ENCODE results near the gene ORAI3. TPM values are rescaled to one million over a fixed set of nuclear protein-coding genes. Genes with fewer than 3 reads are reported as not detected.

Gene ORAI3
- total and polyA plus RNA-seq, 2 donors (not counting 1 experiment from before 2014, with no cell fraction given): 41.1 to 74.1 TPM

DNA sequence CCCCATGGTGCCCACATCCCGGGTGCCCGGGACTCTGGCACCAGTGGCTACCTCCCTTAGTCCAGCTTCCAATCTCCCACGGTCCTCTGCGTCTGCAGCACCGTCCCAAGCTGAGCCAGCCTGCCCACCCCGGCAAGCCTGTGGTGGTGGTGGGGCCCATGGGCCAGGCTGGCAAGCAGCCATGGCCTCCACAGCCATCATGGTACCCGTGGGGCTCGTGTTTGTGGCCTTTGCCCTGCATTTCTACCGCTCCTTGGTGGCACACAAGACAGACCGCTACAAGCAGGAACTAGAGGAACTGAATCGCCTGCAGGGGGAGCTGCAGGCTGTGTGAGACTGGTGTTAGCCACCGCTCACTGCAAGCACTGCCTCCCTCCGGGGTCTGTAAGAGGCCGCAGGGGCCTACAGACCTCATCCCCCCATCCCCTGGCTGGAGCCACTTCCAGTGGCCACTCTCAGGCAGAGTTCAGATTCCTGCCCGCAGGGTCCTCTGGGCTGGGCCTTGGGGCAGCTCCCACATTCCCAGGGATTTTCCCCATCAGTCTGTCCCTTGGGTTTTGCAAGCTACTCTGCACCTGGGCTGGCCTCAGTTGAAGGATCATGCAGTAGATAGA is 4.8 kb downstream of the ORAI3 start:
- DNase-seq (ENCODE audit: low read depth in 2 of 2): peak; percentile 67
- Histone ChIP-seq H3K9me3 (ENCODE audit: control insufficient read depth, insufficient read depth, low read depth, low read length) (no peaks in the 10 kb centered on the region), H3K4me1 (ENCODE audit: control insufficient read depth, extremely low read depth, insufficient read depth, low read length) (peaks cover 21% of the 10 kb centered on the region), H3K27me3 (ENCODE audit: control insufficient read depth, insufficient read depth, low read length) (no peaks in the 10 kb centered on the region), H3K9ac (ENCODE audit: insufficient read depth, low read length) (no peak overlapping the region), H3K4me3 (replicated peaks in 1 of 4; ENCODE audit: control extremely low read depth in 1 of 4, insufficient read depth in 1 of 4, low read depth in 3 of 4, low read length in 4 of 4) (no peak overlapping the region), H3K27ac (ENCODE audit: insufficient read depth, low read length) (no peak overlapping the region), H2AFZ (ENCODE audit: low read length) (no peak overlapping the region), H3K4me2 (ENCODE audit: extremely low read depth, insufficient read depth, low read length) (no peak overlapping the region), H3K79me2 (ENCODE audit: control insufficient read depth, insufficient read depth, low read length) (peaks cover 11% of the 10 kb centered on the region), H4K20me1 (ENCODE audit: control insufficient read depth, extremely low read depth, insufficient read depth, low read length) (no peaks in the 10 kb centered on the region), H3K36me3 (ENCODE audit: control insufficient read depth, insufficient read depth, low read length) (peaks cover 7% of the 10 kb centered on the region)
- TF ChIP-seq, protein P1, sequence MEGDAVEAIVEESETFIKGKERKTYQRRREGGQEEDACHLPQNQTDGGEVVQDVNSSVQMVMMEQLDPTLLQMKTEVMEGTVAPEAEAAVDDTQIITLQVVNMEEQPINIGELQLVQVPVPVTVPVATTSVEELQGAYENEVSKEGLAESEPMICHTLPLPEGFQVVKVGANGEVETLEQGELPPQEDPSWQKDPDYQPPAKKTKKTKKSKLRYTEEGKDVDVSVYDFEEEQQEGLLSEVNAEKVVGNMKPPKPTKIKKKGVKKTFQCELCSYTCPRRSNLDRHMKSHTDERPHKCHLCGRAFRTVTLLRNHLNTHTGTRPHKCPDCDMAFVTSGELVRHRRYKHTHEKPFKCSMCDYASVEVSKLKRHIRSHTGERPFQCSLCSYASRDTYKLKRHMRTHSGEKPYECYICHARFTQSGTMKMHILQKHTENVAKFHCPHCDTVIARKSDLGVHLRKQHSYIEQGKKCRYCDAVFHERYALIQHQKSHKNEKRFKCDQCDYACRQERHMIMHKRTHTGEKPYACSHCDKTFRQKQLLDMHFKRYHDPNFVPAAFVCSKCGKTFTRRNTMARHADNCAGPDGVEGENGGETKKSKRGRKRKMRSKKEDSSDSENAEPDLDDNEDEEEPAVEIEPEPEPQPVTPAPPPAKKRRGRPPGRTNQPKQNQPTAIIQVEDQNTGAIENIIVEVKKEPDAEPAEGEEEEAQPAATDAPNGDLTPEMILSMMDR (conservative IDR thresholded peaks at IDR 0.05 in 1 of 2, IDR thresholded peaks at IDR 0.05 in 1 of 2; ENCODE audit: low read depth in 1 of 2, low read length in 2 of 2): peak; percentile 62 to 77
- TF ChIP-seq EZH2 (IDR thresholded peaks at IDR 0.05; ENCODE audit: low read length, missing control alignments): no peak

DNA sequence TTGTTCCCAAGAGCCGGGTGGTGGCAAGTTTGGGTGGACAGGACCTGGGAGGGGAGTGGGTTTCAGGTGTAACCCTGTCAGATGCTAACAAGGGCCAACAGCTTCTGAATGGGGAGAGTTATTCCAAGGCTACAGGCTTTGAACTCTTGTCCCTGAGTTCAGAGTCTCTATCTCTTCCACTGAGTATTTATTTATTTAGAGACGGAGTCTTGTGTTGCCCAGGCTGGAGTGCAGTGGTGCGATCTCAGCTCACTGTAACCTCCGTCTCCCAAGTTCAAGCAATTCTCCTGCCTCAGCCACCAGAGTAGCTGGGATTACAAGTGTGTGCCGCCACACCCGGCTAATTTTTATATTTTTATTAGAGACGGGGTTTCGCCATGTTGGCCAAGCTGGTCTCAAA is 6.1 kb downstream of the ORAI3 start:
- Histone ChIP-seq H3K27ac (ENCODE audit: insufficient read depth, low read length) (no peak overlapping the region), H3K9ac (ENCODE audit: insufficient read depth, low read length) (no peak overlapping the region), H3K79me2 (ENCODE audit: control insufficient read depth, insufficient read depth, low read length) (peaks cover 15% of the 10 kb centered on the region), H3K36me3 (ENCODE audit: control insufficient read depth, insufficient read depth, low read length) (peaks cover 12% of the 10 kb centered on the region), H3K27me3 (ENCODE audit: control insufficient read depth, insufficient read depth, low read length) (no peaks in the 10 kb centered on the region), H3K4me3 (replicated peaks in 1 of 4; ENCODE audit: control extremely low read depth in 1 of 4, insufficient read depth in 1 of 4, low read depth in 3 of 4, low read length in 4 of 4) (no peak overlapping the region), H3K4me1 (ENCODE audit: control insufficient read depth, extremely low read depth, insufficient read depth, low read length) (peaks cover 16% of the 10 kb centered on the region), H3K9me3 (ENCODE audit: control insufficient read depth, insufficient read depth, low read depth, low read length) (no peaks in the 10 kb centered on the region), H2AFZ (ENCODE audit: low read length) (no peak overlapping the region), H3K4me2 (ENCODE audit: extremely low read depth, insufficient read depth, low read length) (no peak overlapping the region), H4K20me1 (ENCODE audit: control insufficient read depth, extremely low read depth, insufficient read depth, low read length) (no peaks in the 10 kb centered on the region)
- no peak for DNase-seq (ENCODE audit: low read depth in 2 of 2)
- TF ChIP-seq, protein P1 (conservative IDR thresholded peaks at IDR 0.05 in 1 of 2, IDR thresholded peaks at IDR 0.05 in 1 of 2; ENCODE audit: low read depth in 1 of 2, low read length in 2 of 2): no peak
- TF ChIP-seq EZH2 (IDR thresholded peaks at IDR 0.05; ENCODE audit: low read length, missing control alignments): no peak

DNA sequence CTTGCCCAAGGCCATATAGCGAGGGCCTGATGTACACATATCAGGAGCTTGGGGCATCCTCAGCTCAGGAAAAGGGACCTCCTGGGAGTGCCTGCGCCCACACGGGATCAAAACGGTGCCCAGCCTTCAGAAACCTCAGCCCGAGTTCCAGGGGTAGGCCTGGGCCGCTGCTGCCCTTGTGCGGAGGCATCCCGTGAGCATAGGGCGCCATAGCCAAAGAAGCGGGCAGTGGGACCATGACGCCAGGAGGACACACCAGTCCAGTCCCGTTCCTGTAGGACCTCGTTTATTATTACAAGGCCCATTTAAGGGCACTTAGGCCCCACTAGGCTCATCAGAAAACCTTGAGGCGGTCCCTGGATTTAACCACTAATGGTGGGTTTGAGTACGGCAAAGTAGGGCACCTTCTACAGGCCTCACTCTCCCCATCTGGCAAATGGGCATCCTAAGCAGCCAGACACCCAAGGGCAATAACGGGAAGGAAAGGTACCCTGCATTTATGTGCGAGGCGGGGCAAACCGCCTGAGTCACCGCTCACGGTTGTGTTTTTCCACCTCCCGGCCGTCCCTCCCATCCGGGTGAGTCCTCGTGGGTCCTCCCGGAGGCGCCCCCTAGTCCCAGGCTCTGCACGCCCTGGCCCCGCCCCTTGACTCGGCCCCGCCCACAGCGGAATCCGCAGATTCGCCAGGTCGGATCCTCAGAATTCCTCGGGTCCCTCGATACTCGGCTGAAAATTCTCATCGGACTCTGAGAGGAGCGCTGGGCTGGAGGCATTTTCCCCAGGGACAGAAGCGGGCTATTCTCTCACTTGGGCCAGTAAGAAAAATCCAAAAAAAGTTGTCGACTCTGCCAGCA is 8.0 kb downstream of the ORAI3 start:
- Histone ChIP-seq H3K36me3 (ENCODE audit: control insufficient read depth, insufficient read depth, low read length) (peaks cover 23% of the 10 kb centered on the region), H3K27ac (ENCODE audit: insufficient read depth, low read length) (peak overlapping the region; percentile 94), H3K4me3 (replicated peaks in 1 of 4; ENCODE audit: control extremely low read depth in 1 of 4, insufficient read depth in 1 of 4, low read depth in 3 of 4, low read length in 4 of 4) (peak overlapping the region; percentile 76 to 94 (median 83)), H3K9me3 (ENCODE audit: control insufficient read depth, insufficient read depth, low read depth, low read length) (no peaks in the 10 kb centered on the region), H4K20me1 (ENCODE audit: control insufficient read depth, extremely low read depth, insufficient read depth, low read length) (no peaks in the 10 kb centered on the region), H3K4me2 (ENCODE audit: extremely low read depth, insufficient read depth, low read length) (peak overlapping the region; percentile 89), H2AFZ (ENCODE audit: low read length) (peak overlapping the region; percentile 89), H3K79me2 (ENCODE audit: control insufficient read depth, insufficient read depth, low read length) (peaks cover 12% of the 10 kb centered on the region), H3K9ac (ENCODE audit: insufficient read depth, low read length) (peak overlapping the region; percentile 100), H3K4me1 (ENCODE audit: control insufficient read depth, extremely low read depth, insufficient read depth, low read length) (peaks cover 3% of the 10 kb centered on the region), H3K27me3 (ENCODE audit: control insufficient read depth, insufficient read depth, low read length) (no peaks in the 10 kb centered on the region)
- TF ChIP-seq, protein P1 (conservative IDR thresholded peaks at IDR 0.05 in 1 of 2, IDR thresholded peaks at IDR 0.05 in 1 of 2; ENCODE audit: low read depth in 1 of 2, low read length in 2 of 2): peak in 1 of 2 donors; percentile 21
- TF ChIP-seq EZH2 (IDR thresholded peaks at IDR 0.05; ENCODE audit: low read length, missing control alignments): no peak
- DNase-seq (ENCODE audit: low read depth in 2 of 2): peak; percentile 84 to 86

Measured in fibroblast of lung (primary cell).